ENCODE results near the gene POLN. TPM values are rescaled to one million over a fixed set of nuclear protein-coding genes. Genes with fewer than 3 reads are reported as not detected.

Gene POLN
- total and polyA plus RNA-seq, 2 of the 4 experiments (the other 2 are of a cell fraction) = 0.63 to 0.72 TPM

DNA sequence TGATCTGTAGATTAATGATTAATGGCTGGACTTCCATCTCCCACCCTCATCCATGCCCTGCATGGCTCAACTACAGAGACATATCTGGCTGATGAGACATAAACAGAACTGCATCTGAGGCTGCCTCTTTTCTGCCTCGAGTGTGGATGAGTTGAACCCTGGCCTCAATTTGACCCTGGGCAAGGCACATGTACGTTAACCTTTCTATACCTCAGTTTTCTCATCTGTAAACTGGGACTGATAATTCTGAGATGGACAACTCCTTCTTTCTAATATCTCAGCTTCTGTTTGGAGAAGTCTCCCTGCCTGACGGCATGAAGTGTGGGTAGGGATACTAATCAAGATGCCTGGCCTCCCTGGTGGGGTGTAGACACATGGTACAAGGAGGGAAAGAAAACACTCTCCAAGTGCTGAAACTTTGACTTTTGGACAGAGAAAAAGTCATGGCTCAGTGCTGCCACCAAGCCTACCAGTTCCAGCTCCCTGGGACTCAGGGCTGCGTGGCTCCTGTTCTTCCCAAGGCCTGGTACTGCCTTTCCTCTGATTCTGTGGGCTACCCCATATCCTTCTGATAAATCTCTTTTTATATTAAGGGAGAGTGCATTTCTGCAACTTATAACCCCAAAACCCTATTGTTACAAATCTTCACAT, 64.4 kb downstream of the POLN start:
- no CpG with 5 or more reads among the region's 4 CpGs for WGBS, 2 experiments (ENCODE audit: extremely low coverage in 2 of 2, insufficient read length in 1 of 2)
- Histone ChIP-seq H2BK5ac (ENCODE audit: low read depth, low read length, poor library complexity, severe bottlenecking) (no peak overlapping the region), H3K27ac (ENCODE audit: insufficient read depth, low read length) (no peak overlapping the region), H4K20me1 (ENCODE audit: insufficient read depth, low read length) (no peaks in the 10 kb centered on the region), H3K4ac (ENCODE audit: low read depth, low read length) (no peak overlapping the region), H3K4me2 (ENCODE audit: low read depth, low read length) (no peak overlapping the region), H4K8ac (ENCODE audit: low read depth in 2 of 2, low read length in 2 of 2) (no peak overlapping the region), H2BK20ac (ENCODE audit: low read depth, low read length) (no peak overlapping the region), H3K23ac (ENCODE audit: low read depth, low read length) (no peak overlapping the region), H3K18ac (ENCODE audit: low read depth, low read length) (no peak overlapping the region), H2AK5ac (ENCODE audit: low read depth, low read length) (no peak overlapping the region), H3K9ac (ENCODE audit: low read depth, low read length) (no peak overlapping the region), H2AK9ac (replicated peaks; ENCODE audit: low read depth, low read length, poor library complexity) (no peak overlapping the region), H3K9me1 (ENCODE audit: insufficient read depth, low read length) (peaks cover 9% of the 10 kb centered on the region; the same call in 1 of the 2 replicates), H2AFZ (replicated peaks; ENCODE audit: low read length, poor library complexity) (no peak overlapping the region), H3K4me1 (ENCODE audit: control insufficient read depth, insufficient read depth, low read length) (no peaks in the 10 kb centered on the region), H3K4me3 (ENCODE audit: insufficient read depth, low read depth, low read length) (no peak overlapping the region), H3K14ac (replicated peaks; ENCODE audit: low read depth, low read length) (no peak overlapping the region), H3K56ac (ENCODE audit: extremely low read depth, insufficient read depth, low read length) (no peak overlapping the region), H4K91ac (ENCODE audit: insufficient read depth, low read depth, low read length) (no peak overlapping the region), H3K36me3 (ENCODE audit: control insufficient read depth, insufficient read depth, low read length) (no peaks in the 10 kb centered on the region), H2BK120ac (ENCODE audit: low read depth, low read length) (no peak overlapping the region), H3K79me1 (ENCODE audit: low read depth in 1 of 2, low read length in 2 of 2) (no peaks in the 10 kb centered on the region), H2BK15ac (ENCODE audit: low read depth, low read length) (no peak overlapping the region), H3K27me3 (ENCODE audit: control insufficient read depth, insufficient read depth, low read length) (no peaks in the 10 kb centered on the region), H3K9me3 (ENCODE audit: control insufficient read depth, insufficient read depth, low read length) (no peaks in the 10 kb centered on the region), H4K5ac (ENCODE audit: low read depth, low read length) (no peak overlapping the region)
- BruUV-seq (replicated peaks) = no TSS peak
- POLR2A ChIA-PET (ENCODE audit: unreplicated experiment) = no interaction called here
- TF ChIP-seq, protein P1, sequence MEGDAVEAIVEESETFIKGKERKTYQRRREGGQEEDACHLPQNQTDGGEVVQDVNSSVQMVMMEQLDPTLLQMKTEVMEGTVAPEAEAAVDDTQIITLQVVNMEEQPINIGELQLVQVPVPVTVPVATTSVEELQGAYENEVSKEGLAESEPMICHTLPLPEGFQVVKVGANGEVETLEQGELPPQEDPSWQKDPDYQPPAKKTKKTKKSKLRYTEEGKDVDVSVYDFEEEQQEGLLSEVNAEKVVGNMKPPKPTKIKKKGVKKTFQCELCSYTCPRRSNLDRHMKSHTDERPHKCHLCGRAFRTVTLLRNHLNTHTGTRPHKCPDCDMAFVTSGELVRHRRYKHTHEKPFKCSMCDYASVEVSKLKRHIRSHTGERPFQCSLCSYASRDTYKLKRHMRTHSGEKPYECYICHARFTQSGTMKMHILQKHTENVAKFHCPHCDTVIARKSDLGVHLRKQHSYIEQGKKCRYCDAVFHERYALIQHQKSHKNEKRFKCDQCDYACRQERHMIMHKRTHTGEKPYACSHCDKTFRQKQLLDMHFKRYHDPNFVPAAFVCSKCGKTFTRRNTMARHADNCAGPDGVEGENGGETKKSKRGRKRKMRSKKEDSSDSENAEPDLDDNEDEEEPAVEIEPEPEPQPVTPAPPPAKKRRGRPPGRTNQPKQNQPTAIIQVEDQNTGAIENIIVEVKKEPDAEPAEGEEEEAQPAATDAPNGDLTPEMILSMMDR (conservative IDR thresholded peaks at IDR 0.05; ENCODE audit: low read depth, low read length) = no peak
- TF ChIP-seq NFE2L2 (IDR thresholded peaks at IDR 0.05; ENCODE audit: low read depth, low read length) (no peak), POLR2A (IDR thresholded peaks at IDR 0.05; ENCODE audit: low read depth, low read length) (no peak)
- CTCF ChIA-PET = no interaction called here
- DNase-seq (no peak), ATAC-seq (ENCODE audit: low read depth) (peak; percentile 17; the same call in 1 of the 2 replicates)
- dilution Hi-C loops (cut with HindIII; ENCODE audit: low sequenced_read_pairs, unreplicated experiment) (no loop called here), in situ Hi-C loops (cut with MboI; ENCODE audit: low sequenced_read_pairs) (no loop called here), intact Hi-C loops (cut with micrococcal nuclease) (no loop called here)

All from IMR-90 (cell line).